Ovary (tissue), 9 donors: ENCODE results near the gene RFX3. TPM values are rescaled to one million over a fixed set of nuclear protein-coding genes. Genes with fewer than 3 reads are reported as not detected.

Source experiments
- DNase-seq, 5 donors: peaks; one replicate each; pipeline ENCODE4 v3.0.0-alpha.2; 2019 to 2020
- H3K27ac ChIP-seq, 2 donors: fragments of 200-600 bp; one replicate each; pipeline versions ENCODE4 v1.5.1 to v1.8.0; 2019 to 2022
- H3K27me3 ChIP-seq: fragments of 200-600 bp; one replicate; pipeline ENCODE4 v1.8.0; 2022
- H3K36me3 ChIP-seq: fragments of 200-600 bp; sonication (generic); one replicate; pipeline ENCODE4 v1.5.1; 2019
- H3K4me1 ChIP-seq: one replicate; pipeline ENCODE4 v1.8.1; 2013; ENCODE audit warnings: mild to moderate bottlenecking, moderate library complexity; ENCODE audit not compliant: insufficient read depth
- H3K4me3 ChIP-seq: fragments of 200-600 bp; sonication (generic); one replicate; pipeline ENCODE4 v1.5.1; 2017
- H3K9me3 ChIP-seq, 2 donors: fragments of 200-600 bp in 1 of 2; sonication (generic) in 1 of 2; one replicate each; pipeline versions ENCODE4 v1.5.1 to v1.8.1; 2013 to 2019; ENCODE audit warnings: mild to moderate bottlenecking in 1 of 2, moderate library complexity in 1 of 2
- CTCF ChIP-seq, 3 donors: fragments of 450-650 bp in 2 of 3; fragments of 200-600 bp in 1 of 3; IDR thresholded peaks; one replicate each; pipeline versions ENCODE4 v1.5.1 to v1.8.0; 2016 to 2022; ENCODE audit warnings: antibody characterized with exemption in 3 of 3, mild to moderate bottlenecking in 1 of 3
- EP300 ChIP-seq: sonication (generic); formaldehyde crosslinking; IDR thresholded peaks from one replicate; pipeline ENCODE4 v1.6.1; 2017; ENCODE audit warnings: antibody characterized with exemption
- POLR2A ChIP-seq: fragments of 450-650 bp; IDR thresholded peaks from one replicate; pipeline ENCODE4 v1.6.1; 2017; ENCODE audit warnings: antibody characterized with exemption, mild to moderate bottlenecking, moderate library complexity
- WGBS, 3 donors: extraction: QIAGEN DNeasy Blood & Tissue Kit in 1 of 3; methylation state at CpG; one replicate each; pipeline versions ENCODE4 v1.1.5 to v1.1.7; 2013 to 2017; 5-methylcytosine and 5-hydroxymethylcytosine counted together
- intact Hi-C, 4 donors: fragments of 100-400 bp; cut with DNase I; formaldehyde crosslinking; loops; one replicate each; pipeline versions ENCODE4 v1.11.0 to v1.15.1; 2022 to 2023
- polyA plus RNA-seq, 2 donors: library from polyadenylated mRNA; stranded (reverse); fragments of 200-250 nt in 1 of 2; fragments of 350-450 nt in 1 of 2; fragmentation: Illumina TruSeq in 1 of 2; extraction: RNeasy Lipid Tissue Mini Kit (QIAGEN cat#74804) in 1 of 2; gene quantifications; one replicate each; pipeline ENCODE4 v1.2.3, GENCODE V29; 2013 to 2014
- total RNA-seq, 7 donors: library from RNA; depleted of rRNA in 2 of 7; stranded (reverse); fragments of >200 nt in 2 of 7; fragmentation: NEBNext Ultra II Directional in 3 of 7; extraction: Animal tissue kit (Norgen Biotek cat#: 25700) in 3 of 7; gene quantifications; one replicate each; pipeline versions ENCODE4 v1.1.0 to v1.2.4, GENCODE V29; 2016 to 2023
- donor health status: DM: no; HTN: no; CAD: no; lungs with moderate emphysema.
- donor health status: DM: no; HTN: no; CAD: no.
- donor health status: Bipolar disorder and iron deficiency.
- donor health status: DM: yes; HTN: yes; CAD: no.
- donor health status: DM: no; HTN: no; CAD: no.
- donor health status: DM: yes; HTN: yes; CAD: no.

The RFX3 gene
- total and polyA plus RNA-seq, 9 donors = 2.6 to 22.7 (median 15.4) TPM

GRCh38 chr9:3482578-3482977, 43.2 kb downstream of the RFX3 start:
- Histone ChIP-seq H3K27ac (no peak overlapping the region), H3K4me3 (no peak overlapping the region), H3K4me1 (no peaks in the 10 kb centered on the region), H3K27me3 (no peaks in the 10 kb centered on the region), H3K9me3 (no peaks in the 10 kb centered on the region), H3K36me3 (no peaks in the 10 kb centered on the region)
- TF ChIP-seq POLR2A (no peak), CTCF (IDR thresholded peaks at IDR 0.05) (no peak), EP300 (no peak)
- WGBS, 3 donors = 89 to 91% (median 89%) methylated on average over 2 of the region's 2 CpGs
- intact Hi-C loops = no loop called here
- DNase-seq = no peak

GRCh38 chr9:3480353-3480655, 45.5 kb downstream of the RFX3 start:
- H3K36me3 ChIP-seq = no peaks in the 10 kb centered on the region
- WGBS, 3 donors = 85 to 89% (median 86%) methylated on average over 3 of the region's 3 CpGs
- H3K4me3 ChIP-seq = no peak overlapping the region
- H3K9me3 ChIP-seq = no peaks in the 10 kb centered on the region
- H3K4me1 ChIP-seq = no peaks in the 10 kb centered on the region
- intact Hi-C loops = no loop called here
- no peaks in the 10 kb centered on the region for H3K27me3 ChIP-seq
- no peak overlapping the region for H3K27ac ChIP-seq
- DNase-seq = no peak
- TF ChIP-seq CTCF (IDR thresholded peaks at IDR 0.05) (no peak), EP300 (no peak), POLR2A (no peak)

- intact Hi-C loops = no loop called here
- Histone ChIP-seq H3K27ac (no peak overlapping the region), H3K27me3 (no peaks in the 10 kb centered on the region), H3K4me3 (no peak overlapping the region), H3K36me3 (no peaks in the 10 kb centered on the region), H3K4me1 (no peaks in the 10 kb centered on the region), H3K9me3 (no peaks in the 10 kb centered on the region)
- TF ChIP-seq EP300 = no peak
- TF ChIP-seq POLR2A = no peak
- no peak for TF ChIP-seq CTCF (IDR thresholded peaks at IDR 0.05)
- DNase-seq = no peak
- 85 to 94% (median 88%) methylated on average over 7 of the region's 7 CpGs for WGBS, 3 donors
These were observed 46.1 kb downstream of the RFX3 start for GRCh38 chr9:3479514-3480352.

- Histone ChIP-seq H3K4me3 (no peak overlapping the region), H3K27ac (no peak overlapping the region), H3K9me3 (no peaks in the 10 kb centered on the region), H3K27me3 (no peaks in the 10 kb centered on the region), H3K36me3 (no peaks in the 10 kb centered on the region), H3K4me1 (no peaks in the 10 kb centered on the region)
- 91 to 97% (median 96%) methylated on average over 1 of the region's 1 CpG for WGBS, 3 donors
- DNase-seq = no peak
- TF ChIP-seq POLR2A (no peak), CTCF (IDR thresholded peaks at IDR 0.05) (no peak), EP300 (no peak)
- intact Hi-C loops = no loop called here
These were observed 47.2 kb downstream of the RFX3 start for GRCh38 chr9:3478549-3478953.
